Measurements from ENCODE around the gene CRADD.
A peak's percentile ranks its signal among the peaks of the same experiment; 100 is the strongest.

CRADD gene

GRCh38 chr12:93857279-93857938 lies 180.2 kb downstream of the CRADD start:
- TF ChIP-seq ZNF621 (tag by site-specific recombination; IDR thresholded peaks at IDR 0.05) = no peak
- TF ChIP-seq GLIS1 (tag by site-specific recombination; IDR thresholded peaks at IDR 0.05) = no peak
- TF ChIP-seq SCRT2 (tag by site-specific recombination; IDR thresholded peaks at IDR 0.05) = peak; percentile 90
- ChIA-PET POLR2A (no interaction called here), CTCF (interaction anchor here (0.6 kb wide), 1 partner anchor 128 kb away, joined by 3 read pairs; no protein-coding TSS in a partner anchor)
- Histone ChIP-seq H3K4me3 (ENCODE audit: low read depth, low read length) (no peak overlapping the region), H3K4me1 (ENCODE audit: control insufficient read depth, insufficient read depth, low read length) (no peaks in the 10 kb centered on the region), H3K36me3 (ENCODE audit: control insufficient read depth in 2 of 2, insufficient read depth in 1 of 2, low read length in 2 of 2) (no peaks in the 10 kb centered on the region), H3K27ac (ENCODE audit: extremely low read depth, low read depth, low read length) (no peak overlapping the region), H3K9me3 (ENCODE audit: control insufficient read depth, insufficient read depth, low read depth, low read length) (no peaks in the 10 kb centered on the region)

- Histone ChIP-seq H3K4me1 (ENCODE audit: control insufficient read depth, insufficient read depth, low read length) (no peaks in the 10 kb centered on the region), H3K4me3 (ENCODE audit: low read depth, low read length) (no peak overlapping the region), H3K27ac (ENCODE audit: extremely low read depth, low read depth, low read length) (no peak overlapping the region), H3K36me3 (ENCODE audit: control insufficient read depth in 2 of 2, insufficient read depth in 1 of 2, low read length in 2 of 2) (no peaks in the 10 kb centered on the region), H3K9me3 (ENCODE audit: control insufficient read depth, insufficient read depth, low read depth, low read length) (no peaks in the 10 kb centered on the region)
- ChIA-PET POLR2A (no interaction called here), CTCF (no interaction called here)
- no peak for TF ChIP-seq KLF17 (tag by site-specific recombination; IDR thresholded peaks at IDR 0.05)
- TF ChIP-seq ZSCAN5A (tag by site-specific recombination; IDR thresholded peaks at IDR 0.05) = no peak
- TF ChIP-seq ZNF776 (tag by site-specific recombination; IDR thresholded peaks at IDR 0.05; ENCODE audit: borderline replicate concordance) = no peak
- TF ChIP-seq ZNF416 (tag by site-specific recombination; IDR thresholded peaks at IDR 0.05) = no peak
These were observed 180.8 kb downstream of the CRADD start for GRCh38 chr12:93857991-93858447.

GRCh38 chr12:93860668-93861373 lies 183.6 kb downstream of the CRADD start:
- no peaks in the 10 kb centered on the region for H3K4me1 ChIP-seq (ENCODE audit: control insufficient read depth, insufficient read depth, low read length)
- POLR2A ChIA-PET = no interaction called here
- CTCF ChIA-PET = interaction anchor here (1.1 kb wide), 1 partner anchor 241 kb away, joined by 5 read pairs; no protein-coding TSS in a partner anchor
- TF ChIP-seq ZFP3 (tag by site-specific recombination; IDR thresholded peaks at IDR 0.05; ENCODE audit: low read depth) (no peak), KLF9 (tag by site-specific recombination; IDR thresholded peaks at IDR 0.05; ENCODE audit: low read depth) (no peak), SALL2 (tag by site-specific recombination; IDR thresholded peaks at IDR 0.05; ENCODE audit: borderline replicate concordance) (no peak), ZNF16 (tag by site-specific recombination; IDR thresholded peaks at IDR 0.05; ENCODE audit: low read depth) (no peak), PRDM2 (tag by site-specific recombination; IDR thresholded peaks at IDR 0.05; ENCODE audit: borderline replicate concordance) (no peak), WT1 (tag by site-specific recombination; IDR thresholded peaks at IDR 0.05) (no peak), ZNF138 (tag by site-specific recombination; IDR thresholded peaks at IDR 0.05; ENCODE audit: borderline replicate concordance) (no peak), ZNF148 (tag by site-specific recombination; IDR thresholded peaks at IDR 0.05; ENCODE audit: borderline replicate concordance) (no peak), ZNF555 (tag by site-specific recombination; conservative IDR thresholded peaks at IDR 0.05) (no peak), ZNF585B (tag by site-specific recombination; IDR thresholded peaks at IDR 0.05) (no peak), IKZF3 (tag by site-specific recombination; IDR thresholded peaks at IDR 0.05) (no peak)

More at GRCh38 chr12:93860668-93861373, 183.6 kb downstream of the CRADD start:
- H3K9me3 ChIP-seq (ENCODE audit: control insufficient read depth, insufficient read depth, low read depth, low read length) = no peaks in the 10 kb centered on the region
- H3K36me3 ChIP-seq (ENCODE audit: control insufficient read depth in 2 of 2, insufficient read depth in 1 of 2, low read length in 2 of 2) = no peaks in the 10 kb centered on the region
- H3K27ac ChIP-seq (ENCODE audit: extremely low read depth, low read depth, low read length) = no peak overlapping the region
- no peak overlapping the region for H3K4me3 ChIP-seq (ENCODE audit: low read depth, low read length)

Measured in HEK293 (cell line).